DMS79 (cell line): ENCODE results near the gene MRPL43.
"Not testable (repeated sequence)": the region's sequence is repeated elsewhere in the genome, so short reads cannot be mapped to it uniquely, and the experiment has no call there.

ENCODE experiments used
- DNase-seq: peaks from one replicate; lab custom pipeline; 2025; lab: John Stamatoyannopoulos, UW

The MRPL43 gene

GRCh38 chr10:100982916-100983830 lies 4.1 kb downstream of the MRPL43 start:
- no peak for DNase-seq

GRCh38 chr10:100981178-100981772 lies 6.0 kb downstream of the MRPL43 start:
- DNase-seq: no peak

- no peak for DNase-seq
Observed at GRCh38 chr10:100980711-100981110, 6.6 kb downstream of the MRPL43 start.

- no peak for DNase-seq
Observed at GRCh38 chr10:100980311-100980710, 7.0 kb downstream of the MRPL43 start.

GRCh38 chr10:100979791-100980272 lies 7.5 kb downstream of the MRPL43 start:
- no peak for DNase-seq

DNA sequence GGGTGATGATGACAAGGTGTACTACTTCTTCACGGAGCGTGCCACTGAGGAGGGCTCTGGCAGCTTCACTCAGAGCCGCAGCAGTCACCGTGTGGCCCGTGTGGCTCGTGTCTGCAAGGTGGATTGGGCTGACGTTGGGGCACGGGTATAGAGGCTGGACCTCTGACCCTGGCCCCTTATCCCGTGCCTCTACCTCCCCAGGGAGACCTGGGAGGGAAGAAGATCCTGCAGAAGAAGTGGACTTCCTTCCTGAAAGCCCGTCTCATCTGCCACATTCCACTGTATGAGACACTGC lies 8.4 kb downstream of the MRPL43 start:
- DNase-seq: no peak

GRCh38 chr10:100978121-100978900 lies 9.0 kb downstream of the MRPL43 start:
- no peak for DNase-seq

GRCh38 chr10:100977436-100977835 lies 9.9 kb downstream of the MRPL43 start:
- no peak for DNase-seq

DNA sequence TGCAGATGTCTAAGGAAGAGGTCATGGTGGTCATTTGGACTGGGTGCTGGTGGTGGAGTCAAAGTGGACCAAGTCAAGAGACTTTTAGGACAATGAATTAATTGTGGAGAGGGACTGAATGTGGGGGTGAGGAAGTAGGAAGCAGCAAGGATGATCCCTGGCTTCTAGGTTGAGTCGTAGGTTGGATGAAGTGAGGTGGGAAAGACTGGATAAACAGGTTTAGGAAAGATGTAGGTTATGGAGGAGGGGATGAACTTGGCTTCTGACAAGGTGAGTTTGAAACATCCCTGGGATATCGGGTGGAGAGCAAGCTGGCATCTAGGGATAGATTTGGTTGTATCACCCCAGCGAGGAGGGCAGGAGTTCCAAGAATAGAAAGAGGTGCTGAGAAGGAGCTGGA lies 10.4 kb downstream of the MRPL43 start:
- DNase-seq: no peak

DNA sequence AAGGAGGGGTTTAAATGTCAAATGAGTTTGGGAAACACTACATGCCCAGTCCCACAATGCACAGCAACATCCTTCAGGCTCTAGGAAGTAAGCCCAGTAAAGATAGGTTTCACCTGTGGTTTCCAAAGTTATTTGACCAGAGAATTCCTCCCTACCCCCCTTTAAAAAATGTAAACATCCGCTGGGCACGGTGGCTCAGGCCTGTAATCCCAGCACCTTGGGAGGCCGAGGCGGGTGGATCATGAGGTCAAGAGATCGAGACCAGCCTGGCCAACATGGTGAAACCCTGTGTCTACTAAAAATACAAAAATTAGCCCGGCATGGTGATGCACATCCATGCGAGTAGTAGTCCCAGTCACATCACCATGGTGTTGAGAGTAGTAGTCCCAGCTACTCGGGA lies 11.9 kb downstream of the MRPL43 start:
- DNase-seq: not testable (repeated sequence)

DNA sequence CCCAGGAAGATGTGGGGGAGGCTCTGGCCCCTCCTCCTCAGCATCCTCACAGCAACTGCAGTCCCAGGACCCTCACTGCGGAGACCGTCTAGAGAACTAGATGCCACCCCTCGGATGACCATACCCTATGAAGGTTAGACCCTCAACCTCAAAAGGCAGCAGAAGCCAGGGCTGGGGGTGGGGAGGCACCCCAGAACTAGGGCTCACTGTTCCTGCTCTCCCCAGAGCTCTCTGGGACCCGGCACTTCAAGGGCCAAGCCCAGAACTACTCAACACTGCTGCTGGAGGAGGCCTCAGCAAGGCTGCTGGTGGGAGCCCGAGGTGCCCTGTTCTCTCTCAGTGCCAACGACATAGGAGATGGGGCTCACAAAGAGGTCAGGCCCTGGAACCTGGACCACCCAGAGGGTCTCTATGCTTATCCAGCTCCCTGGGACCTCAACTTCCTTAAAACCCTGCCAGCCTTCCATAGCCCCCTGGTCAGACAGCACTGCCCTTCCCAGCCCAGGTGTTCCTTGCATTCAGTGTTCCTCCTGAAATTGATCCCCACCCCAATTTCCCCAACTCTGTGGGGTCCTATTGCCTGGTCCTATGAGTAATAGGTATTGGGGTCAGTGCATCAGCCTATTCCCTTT lies 14.3 kb downstream of the MRPL43 start:
- DNase-seq: no peak

- no peak for DNase-seq
Observed at GRCh38 chr10:100972115-100972903, 15.0 kb downstream of the MRPL43 start.

DNA sequence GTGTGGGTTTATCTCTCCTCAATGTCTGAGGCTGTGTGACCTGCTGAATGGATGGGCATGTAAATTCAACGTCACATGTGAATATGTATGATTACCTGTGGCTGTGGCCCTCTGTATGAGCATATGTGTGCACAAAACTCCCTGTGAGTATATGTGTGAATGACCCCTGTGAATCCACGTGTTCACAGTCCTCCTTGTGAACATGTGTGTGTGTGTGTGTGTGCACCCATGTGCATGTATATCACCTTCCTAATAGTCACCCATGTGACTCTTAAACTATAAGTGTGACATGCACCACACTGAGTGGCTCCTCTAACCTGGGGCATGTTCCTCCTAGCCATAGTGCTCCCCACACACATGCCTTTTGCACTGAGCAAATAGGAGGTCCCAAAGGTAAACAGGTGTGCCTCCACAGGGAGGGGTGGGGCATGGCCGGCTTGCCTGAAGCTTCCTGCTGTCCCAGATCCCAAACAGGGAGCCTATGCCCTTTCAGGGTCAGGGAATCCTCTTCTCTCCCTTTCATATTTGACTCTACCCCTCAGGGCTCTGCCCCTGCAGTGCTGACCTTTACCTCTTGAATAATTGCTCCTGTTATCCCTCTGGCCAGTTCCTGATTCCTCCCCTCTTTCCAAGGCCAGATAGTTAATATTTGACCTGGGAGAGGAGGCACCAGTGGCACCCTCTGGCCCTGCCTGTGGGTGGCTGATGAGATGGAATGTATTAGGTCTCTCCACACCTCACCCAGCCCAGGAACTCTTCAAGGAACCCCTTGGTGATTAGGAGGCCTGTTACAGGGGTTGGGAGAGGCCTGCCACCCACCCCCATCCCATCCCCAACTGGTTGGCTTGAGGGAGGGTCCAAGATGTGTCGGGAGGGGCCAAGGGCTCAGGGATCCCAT lies 16.1 kb downstream of the MRPL43 start:
- no peak for DNase-seq

GRCh38 chr10:100970076-100970913 lies 17.0 kb downstream of the MRPL43 start:
- DNase-seq: no peak

DNA sequence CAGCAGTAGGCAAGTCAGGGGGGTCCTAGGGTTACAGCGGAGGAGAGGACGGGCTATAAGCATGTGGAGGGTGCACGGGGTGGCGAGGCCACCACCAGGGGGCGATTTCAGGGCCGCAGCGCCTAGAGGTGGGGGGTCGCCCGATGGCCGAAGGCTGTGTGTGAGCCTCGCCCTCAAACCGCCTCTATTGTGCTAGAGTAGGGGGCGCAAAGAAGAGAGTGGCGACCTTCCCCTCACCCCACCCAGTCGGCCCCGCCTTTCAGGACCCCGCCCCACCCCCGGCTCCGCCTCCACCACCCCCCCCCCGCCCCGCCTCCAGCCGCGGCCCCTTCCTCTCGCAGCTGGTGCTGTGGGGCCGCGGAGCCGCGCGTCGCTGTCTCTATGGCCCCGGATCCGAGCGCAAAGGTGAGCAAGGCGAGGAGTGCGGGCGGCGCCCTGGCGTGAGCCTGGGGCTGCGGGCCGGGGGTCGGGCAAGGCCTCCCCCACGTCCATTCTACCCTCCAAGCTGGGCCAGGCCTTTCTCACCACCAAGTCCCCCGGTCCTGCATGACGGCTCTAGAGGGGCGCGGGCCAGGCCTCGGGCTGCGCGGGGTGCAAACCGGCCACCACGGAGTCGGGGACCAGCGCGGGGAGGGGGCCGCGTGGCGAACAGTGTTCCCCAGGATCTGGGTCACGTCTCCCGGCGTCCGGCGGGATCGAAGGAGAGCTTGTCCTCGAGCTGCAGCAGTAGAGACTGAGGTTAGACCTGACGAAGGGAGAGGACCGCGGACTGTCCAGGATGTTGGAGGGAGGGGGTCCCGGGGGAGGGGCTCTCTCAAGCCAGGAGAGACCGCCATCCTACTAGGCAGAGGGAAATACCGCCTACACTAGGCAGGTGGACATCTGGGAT lies 17.9 kb downstream of the MRPL43 start, which contains the start of gene SEMA4G:
SEMA4G (plus strand) TSS at position 318 of the 889 bp plus-strand sequence. CDS start 3,409 bp downstream, outside the sequence.
- no peak for DNase-seq

- no peak for DNase-seq
Observed at GRCh38 chr10:100968863-100969186, 18.5 kb downstream of the MRPL43 start.

GRCh38 chr10:100968062-100968736 lies 19.1 kb downstream of the MRPL43 start:
- no peak for DNase-seq

DNA sequence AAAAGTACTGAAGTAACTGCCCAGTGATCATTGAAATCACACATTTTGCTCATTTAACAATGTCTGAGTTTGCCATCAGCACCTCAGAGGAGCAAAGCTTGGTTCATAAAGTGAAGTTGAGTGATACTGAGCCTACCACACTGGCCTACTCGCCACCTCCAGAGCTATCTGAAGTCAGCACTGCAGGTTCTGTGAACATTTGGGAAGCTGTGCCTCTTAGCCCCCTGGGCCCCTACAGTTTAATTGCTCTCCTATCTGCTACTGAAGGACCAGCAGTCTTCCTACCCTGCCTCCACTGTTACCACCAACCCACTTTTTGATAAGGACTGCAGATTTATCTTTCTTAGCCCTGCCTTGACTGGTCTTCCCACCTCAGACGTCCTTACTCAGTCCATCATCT lies 20.0 kb downstream of the MRPL43 start:
- no peak for DNase-seq
